GM18517 (cell line): Measurements from ENCODE around the gene KIF5A.
"Not testable (repeated sequence)": the region's sequence is repeated elsewhere in the genome, so short reads cannot be mapped to it uniquely, and the experiment has no call there.

ENCODE experiments used
- ATAC-seq: cut with Tn5 transposase; IDR thresholded peaks from one replicate; pipeline ENCODE4 v1.9.1; 2021; ENCODE audit warnings: mild to moderate bottlenecking, moderate library complexity; ENCODE audit not compliant: unreplicated experiment

The KIF5A gene

DNA sequence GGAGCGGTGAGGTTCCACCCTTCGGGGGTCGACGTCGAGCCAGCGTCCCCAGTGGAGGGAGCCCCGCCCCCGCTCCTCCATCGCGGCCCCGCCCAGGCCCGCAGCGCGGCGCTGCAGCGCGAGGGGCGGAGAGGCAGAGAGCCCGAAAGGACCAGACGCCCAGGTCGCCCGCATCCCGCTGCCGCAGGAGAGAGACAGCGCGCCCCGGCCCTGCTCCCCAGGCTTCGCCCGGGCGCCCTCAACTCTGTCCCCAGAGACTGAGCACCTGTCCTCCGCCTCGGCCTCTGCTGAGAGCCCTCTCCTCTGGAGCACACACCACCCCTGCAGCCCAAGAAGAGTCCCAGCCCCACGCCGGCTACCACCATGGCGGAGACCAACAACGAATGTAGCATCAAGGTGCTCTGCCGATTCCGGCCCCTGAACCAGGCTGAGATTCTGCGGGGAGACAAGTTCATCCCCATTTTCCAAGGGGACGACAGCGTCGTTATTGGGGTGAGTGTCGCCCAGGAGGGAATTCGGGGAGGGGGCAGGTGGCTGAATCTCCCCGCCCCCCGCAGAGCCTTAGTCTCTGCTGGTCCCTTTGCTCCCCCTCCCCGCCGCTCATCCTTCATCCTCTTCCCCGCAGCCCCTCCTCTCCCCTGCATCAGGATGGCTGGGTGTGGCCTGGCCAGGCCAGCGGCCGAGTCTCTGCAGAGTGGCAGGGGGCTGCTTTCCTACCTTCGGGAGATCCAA is at the start of gene KIF5A:
Gene KIF5A, plus strand, starts transcription at position 136 of the 732 bp plus-strand sequence. Its CDS starts 228 bp downstream, at position 364.
- no peak for ATAC-seq

DNA sequence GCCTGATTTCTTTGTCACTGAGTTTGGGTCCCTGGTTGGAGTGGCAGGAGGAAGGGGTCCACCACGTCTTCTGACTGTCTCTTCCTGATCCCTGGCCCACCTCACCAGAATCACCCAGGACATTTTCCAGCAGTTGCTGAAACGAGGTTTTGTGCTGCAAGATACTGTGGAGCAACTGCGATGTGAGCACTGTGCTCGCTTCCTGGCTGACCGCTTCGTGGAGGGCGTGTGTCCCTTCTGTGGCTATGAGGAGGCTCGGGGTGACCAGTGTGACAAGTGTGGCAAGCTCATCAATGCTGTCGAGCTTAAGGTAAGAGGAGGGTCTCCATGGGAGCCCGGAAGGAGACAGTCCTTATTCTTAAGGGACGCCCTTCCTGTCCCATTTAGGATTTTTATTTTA is 49.6 kb upstream of the KIF5A start:
- no peak for ATAC-seq

DNA sequence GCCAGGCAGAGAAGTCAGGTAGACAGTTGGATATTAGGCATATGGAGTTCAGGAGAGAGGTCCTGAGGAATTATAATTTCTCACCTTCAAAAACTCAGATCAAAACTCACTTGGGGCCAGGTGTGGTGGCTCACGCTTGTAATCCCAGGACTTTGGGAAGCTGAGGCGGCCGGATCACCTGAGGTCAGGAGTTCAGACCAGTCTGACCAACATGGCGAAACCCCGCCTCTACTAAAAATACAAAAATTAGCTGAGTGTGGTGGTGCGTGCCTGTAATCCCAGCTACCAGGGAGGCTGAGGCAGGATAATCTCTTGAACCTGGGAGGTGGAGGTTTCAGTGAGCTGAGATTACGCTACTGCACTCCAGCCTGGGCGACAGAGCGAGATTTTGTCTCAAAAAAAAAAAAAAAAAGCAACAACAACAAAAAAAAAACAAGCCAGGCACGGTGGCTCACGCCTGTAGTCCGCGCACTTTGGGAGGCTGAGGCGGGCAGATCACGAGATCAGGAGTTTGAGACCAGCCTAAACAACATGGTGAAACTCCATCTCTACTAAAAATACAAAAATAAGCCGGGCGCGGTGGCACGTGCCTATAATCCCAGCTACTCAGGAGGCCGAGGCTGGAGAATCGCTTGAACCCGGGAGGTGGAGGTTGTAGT is 47.4 kb upstream of the KIF5A start:
- not testable (repeated sequence) for ATAC-seq

DNA sequence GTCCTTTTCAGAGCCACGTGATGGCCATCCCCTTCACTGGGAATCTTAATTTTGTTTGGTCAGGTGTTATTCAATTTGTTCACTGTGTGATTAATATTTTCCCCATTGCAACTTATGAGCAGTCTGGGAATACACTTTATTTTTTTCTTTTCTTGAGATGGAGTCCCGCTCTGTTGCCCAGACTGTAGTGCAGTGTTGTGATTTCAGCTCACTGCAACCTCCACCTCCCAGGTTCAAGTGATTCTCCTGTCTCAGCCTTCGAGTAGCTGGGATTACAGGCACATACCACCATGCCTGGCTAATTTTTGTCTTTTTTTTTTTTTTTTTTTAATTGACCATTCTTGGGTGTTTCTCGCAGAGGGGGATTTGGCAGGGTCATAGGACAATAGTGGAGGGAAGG is 43.3 kb upstream of the KIF5A start:
- not testable (repeated sequence) for ATAC-seq

DNA sequence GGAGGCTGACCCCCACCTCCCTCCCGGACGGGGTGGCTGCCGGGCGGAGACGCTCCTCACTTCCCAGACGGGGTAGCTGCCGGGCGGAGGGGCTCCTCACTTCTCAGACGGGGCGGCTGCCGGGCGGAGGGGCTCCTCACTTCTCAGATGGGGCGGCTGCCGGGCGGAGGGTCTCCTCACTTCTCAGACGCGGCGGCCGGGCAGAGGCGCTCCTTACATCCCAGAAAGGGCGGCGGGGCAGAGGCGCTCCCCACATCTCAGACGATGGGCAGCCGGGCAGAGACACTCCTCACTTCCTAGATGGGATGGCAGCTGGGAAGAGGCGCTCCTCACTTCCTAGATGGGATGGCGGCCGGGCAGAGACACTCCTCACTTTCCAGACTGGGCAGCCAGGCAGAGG is 42.0 kb upstream of the KIF5A start:
- ATAC-seq: not testable (repeated sequence)

DNA sequence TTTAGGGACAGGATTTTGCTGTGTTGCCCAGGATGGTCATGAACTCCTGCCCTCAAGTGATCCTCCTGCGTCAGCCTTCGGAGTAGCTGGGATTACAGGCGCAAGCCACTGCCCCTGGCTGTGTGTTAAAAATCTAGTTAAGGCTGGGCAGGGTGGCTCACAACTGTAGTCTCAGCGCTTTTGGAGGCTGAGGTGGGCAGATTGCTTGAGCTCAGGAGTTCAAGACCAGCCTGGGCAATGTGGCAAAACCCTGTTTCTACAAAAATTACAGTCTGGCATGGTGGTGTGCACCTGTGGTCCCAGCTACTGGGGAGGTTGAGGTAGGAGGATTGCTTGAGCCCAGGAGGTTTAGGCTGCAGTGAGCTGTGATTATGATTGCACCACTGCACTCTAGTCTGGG is 38.7 kb upstream of the KIF5A start:
- ATAC-seq: no peak

DNA sequence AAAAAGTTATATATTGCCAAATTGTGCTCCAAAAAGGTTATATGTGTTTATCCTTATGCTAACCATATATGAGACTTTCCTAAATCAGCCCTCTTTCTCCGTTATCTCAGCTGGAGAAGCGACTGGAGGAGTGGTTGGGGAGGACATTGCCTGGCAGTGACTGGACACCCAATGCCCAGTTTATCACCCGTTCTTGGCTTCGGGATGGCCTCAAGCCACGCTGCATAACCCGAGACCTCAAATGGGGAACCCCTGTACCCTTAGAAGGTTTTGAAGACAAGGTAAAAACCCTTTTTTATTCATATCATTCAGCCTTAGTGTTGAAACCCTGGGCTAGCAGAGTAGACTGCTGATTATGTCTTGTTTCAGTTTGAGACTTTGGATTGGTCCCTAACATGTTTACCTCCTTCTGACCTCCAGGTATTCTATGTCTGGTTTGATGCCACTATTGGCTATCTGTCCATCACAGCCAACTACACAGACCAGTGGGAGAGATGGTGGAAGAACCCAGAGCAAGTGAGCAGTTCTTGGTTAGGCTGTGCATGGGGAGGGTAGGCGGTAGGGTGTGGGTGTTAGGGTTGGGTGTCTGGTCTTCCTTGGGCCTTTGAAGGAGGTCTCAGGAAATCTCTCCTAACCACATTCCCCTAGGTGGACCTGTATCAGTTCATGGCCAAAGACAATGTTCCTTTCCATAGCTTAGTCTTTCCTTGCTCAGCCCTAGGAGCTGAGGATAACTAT is 38.1 kb upstream of the KIF5A start:
- no peak for ATAC-seq

DNA sequence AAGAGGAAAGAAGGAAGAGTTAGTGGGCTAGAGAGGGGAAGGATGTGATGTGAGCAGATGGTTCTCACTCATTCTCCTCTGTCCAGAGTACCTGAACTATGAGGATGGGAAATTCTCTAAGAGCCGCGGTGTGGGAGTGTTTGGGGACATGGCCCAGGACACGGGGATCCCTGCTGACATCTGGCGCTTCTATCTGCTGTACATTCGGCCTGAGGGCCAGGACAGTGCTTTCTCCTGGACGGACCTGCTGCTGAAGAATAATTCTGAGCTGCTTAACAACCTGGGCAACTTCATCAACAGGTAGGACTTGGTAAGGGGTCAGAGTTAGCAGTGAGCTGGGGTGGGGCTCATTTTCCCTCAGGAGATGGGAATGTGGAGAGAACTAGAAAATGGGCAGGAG is 37.2 kb upstream of the KIF5A start:
- ATAC-seq: no peak

DNA sequence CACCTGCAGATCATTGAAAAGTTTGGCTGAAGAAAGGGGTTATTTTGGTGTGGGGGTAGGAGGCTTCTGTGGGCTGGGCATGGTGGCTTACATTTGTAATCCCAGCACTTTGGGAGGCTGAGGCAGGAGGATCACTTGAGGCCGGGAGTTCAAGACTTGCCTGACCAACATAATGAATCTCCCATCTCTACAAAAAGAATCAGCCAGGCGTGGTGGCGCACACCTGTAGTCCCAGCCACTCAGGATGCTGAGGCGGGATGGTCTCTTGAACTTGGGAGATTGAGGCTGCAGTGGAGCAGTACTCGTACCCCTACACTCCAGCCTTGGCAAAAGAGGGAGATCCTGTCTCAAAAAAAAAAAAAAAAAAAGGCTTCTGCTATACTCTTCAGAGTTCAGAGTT is 36.6 kb upstream of the KIF5A start:
- ATAC-seq: no peak

DNA sequence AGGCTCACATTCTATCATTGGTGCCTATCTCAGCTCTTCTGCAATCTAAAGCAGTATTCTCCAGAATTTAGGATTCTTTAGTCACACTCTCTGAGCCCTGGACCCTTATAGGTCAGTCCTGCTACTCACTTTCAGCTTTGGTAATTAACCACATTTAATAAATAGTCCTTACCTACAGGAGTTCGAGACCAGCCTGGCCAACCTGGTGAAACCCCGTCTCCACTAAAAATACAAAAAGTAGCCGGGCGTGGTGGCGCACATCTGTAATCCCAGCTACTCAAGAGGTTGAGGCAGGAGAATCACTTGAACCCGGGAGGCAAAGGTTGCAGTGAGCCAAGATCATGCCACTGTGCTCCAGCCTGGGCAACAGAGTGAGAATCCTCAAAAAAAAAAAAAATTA is 36.2 kb upstream of the KIF5A start:
- ATAC-seq: not testable (repeated sequence)

DNA sequence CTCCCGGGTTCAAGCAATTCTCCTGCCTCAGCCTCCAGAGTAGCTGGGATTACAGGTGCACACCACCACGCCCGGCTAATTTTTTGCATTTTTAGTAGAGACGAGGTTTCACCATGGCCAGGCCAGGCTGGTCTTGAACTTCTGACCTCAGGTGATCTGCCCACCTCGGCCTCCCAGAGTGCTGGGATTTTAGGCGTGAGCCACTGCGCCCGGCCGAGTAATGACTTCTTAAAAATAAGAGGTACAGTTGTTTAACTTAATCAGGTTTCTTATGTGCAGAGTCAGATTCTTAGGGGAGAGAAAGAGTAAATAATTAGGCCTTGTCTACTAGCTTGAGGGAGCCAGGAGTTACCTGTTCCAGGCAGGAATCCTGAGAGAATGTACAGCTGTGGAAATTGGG is 35.6 kb upstream of the KIF5A start:
- not testable (repeated sequence) for ATAC-seq

DNA sequence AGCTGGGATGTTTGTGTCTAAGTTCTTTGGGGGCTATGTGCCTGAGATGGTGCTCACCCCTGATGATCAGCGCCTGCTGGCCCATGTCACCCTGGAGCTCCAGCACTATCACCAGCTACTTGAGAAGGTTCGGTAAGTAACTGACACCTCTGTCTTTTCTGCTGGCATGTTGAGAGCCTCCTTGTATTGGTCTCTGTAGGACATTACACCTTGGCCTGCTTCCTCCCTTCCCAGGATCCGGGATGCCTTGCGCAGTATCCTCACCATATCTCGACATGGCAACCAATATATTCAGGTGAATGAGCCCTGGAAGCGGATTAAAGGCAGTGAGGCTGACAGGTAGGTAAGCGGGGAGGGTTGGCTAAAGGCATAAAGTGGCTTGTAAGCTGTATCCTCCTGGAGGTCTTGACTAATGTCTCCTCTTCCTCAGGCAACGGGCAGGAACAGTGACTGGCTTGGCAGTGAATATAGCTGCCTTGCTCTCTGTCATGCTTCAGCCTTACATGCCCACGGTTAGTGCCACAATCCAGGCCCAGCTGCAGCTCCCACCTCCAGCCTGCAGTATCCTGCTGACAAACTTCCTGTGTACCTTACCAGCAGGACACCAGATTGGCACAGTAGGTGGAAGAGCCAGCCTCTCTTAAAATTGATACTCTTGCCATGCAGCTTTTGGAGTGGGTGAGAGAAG is 35.0 kb upstream of the KIF5A start:
- no peak for ATAC-seq

DNA sequence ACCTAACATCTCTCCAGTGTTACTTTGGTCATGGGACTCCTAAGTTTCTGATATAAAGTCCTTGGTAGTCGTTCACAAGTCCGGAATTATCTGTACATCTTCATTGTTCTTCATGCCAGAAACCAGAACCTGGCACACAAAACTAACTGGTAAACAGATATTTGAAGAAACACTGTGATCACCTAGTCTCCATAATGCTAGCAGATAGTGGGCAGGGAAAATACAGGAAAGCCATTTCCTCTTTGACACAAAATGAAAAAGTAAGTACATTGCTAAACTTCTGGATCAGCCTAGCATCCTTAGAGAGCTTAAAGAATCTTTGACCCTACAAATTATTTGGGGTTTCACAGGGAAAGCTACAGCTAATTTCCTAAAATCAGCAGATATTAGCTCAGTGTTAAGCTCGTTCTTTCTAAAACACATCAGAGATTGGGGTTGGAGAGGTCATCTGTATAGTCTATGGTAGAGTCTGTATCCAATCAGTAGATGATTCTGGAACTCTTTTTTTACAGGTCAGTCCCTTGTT is 34.4 kb upstream of the KIF5A start:
- ATAC-seq: no peak

DNA sequence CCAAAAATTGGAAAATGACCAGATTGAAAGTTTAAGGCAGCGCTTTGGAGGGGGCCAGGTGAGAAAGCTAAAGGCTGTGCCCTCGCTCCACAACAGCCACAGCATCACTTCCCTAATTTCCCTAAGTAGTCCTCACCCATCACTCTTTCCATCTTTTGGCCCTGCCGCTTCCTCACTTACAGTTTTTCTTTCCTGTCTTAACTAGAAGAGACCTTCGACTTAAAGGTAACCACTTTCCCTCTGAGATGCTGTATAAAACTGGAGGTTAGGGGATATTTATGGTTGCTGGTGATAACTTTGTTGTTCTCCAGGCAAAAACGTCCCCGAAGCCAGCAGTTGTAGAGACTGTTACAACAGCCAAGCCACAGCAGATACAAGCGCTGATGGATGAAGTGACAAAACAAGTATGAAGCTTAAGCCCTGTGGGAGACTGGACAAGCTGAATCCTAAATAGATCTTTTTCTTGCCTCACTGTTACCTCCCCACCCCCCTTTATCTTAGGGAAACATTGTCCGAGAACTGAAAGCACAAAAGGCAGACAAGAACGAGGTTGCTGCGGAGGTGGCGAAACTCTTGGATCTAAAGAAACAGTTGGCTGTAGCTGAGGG is 33.8 kb upstream of the KIF5A start:
- ATAC-seq: no peak

DNA sequence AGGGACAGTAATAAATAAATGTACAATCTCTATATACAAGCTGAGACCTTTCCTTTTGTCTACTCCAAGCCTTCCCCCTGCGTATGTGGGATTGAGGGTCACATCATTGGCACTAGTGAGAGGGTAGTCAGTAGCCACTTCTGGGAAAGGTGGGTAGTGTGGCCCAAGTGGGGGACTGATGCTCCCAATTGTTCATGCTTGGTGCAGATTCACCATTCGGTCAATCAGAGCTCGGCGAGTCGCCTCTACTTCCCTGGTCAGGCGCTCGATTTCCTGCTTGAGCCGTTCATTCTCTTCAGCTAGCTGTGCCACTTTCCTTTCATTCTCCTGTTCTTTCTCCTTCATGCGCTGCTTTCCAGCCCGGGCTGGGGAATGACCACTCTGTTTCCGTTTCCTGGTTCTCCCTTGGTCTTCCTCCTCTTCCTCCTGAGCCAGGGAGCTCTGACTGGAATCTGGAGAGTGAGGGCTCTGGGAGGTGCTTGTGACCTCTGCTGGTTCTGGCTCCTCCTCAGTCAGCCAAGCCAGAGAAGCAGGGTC is 33.2 kb upstream of the KIF5A start:
- ATAC-seq: no peak

DNA sequence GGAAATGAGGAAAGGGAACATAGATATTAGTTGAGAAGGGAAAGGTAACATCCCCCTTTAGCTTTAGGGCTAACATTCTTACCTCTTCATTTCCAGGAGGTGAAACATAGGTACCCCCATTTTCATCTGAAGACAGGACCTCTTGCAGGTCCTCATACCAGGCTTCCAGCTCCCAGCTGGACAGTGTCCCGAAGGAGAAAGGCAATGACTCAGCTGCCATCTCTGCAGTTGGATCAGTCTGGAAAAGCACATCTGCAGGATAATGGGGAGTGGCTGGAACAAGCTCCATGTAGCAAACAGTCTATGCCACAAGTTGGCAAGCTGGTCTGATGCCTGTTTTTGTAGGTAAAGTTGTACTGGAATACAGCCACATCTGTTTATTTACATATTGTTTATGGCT is 32.7 kb upstream of the KIF5A start:
- no peak for ATAC-seq

DNA sequence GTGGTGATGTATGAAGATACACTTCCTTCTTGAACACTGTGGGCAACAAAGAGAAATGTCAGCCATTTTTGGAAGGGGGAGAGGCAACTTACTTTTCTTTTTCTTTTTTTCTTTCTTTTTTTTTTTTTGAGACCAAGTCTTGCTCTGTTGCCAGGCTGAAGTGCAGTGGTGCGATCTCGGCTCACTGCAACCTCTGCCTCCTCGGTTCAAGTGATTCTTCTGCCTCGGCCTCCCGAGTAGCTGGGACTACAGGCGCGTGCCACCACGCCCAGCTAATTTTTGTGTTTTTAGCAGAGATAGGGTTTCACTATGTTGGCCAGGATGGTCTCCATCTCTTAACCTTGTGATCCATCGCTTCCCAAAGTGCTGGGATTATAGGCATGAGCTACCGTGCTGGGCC is 32.1 kb upstream of the KIF5A start:
- ATAC-seq: not testable (repeated sequence)

DNA sequence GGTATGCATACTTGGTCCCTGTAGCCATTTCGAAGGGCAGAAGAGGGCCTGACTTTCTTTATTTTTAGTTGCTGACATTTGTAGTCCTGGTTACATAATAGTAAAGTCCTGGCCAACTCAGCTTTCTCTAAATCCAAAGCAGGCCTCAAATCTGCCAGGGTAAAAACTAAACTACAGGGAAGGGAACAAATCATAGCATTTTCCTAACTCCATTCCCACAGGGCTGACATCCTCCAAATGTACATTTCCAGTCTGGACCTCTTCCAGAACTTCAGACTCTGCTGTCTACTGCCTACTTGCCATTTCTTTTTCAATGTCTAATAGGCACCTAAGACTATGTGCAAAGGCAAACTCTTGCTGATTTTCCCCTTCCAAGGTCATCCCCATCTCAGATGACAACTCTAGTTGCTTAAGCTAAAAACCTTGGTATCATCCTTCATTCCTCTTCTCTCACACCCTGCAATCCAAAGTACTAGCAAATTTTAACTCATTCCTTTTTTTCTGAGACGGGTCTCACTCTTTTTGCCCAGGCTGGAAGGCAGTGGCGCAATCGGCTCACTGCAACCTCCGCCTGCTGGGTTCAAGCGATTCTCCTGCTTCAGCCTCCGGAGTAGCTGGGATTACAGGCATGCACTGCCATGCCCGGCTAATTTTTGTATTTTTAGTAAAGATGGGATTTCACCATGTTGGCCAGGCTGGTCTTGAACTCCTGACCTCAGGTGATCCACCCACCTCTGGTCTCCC is 31.5 kb upstream of the KIF5A start:
- ATAC-seq: no peak

DNA sequence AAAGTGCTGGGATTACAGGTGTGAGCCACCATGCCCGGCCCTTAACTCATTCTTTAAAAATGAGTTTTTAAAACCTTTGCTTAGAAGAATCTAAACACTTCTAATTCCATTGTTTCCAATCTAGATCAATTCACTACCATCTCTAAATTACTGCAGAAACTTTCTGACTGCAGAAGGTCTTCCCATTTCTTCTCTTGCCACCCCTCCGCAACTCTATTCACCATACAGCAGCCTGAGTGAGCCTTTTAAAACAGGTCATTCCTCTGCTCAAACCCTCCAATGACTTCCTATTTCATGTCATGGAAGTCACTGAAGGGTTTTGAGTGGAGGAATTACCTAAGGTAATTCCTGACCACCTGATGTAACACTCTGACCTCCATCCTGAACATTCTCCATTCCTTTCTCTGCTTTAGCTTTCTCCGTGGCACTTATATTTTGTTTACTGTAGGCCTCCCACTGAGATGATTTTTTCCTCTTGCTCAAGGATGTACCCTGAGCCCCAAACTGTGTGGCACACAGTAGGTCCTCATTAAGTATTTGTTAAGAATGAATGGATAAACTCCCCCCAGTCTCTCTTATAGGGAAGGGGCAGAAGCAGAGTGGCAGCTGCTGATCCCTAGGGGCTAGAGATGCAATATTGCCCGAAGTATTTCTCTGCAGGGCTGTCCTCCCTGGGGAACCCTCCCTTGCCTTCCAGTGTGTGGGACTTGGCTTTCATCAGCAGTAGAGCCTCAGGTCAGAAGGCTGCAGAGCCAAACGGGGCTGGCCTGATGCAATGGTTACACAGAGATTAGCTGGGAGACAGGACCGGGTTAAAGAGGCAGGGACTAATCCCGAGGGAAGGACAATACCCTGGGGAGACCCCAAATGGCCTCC is 30.7 kb upstream of the KIF5A start:
- ATAC-seq: no peak
